ENCODE results near the gene KMT2E. TPM values are rescaled to one million over a fixed set of nuclear protein-coding genes. Genes with fewer than 3 reads are reported as not detected.
A peak's percentile ranks its signal among the peaks of the same experiment; 100 is the strongest.

Gene KMT2E
- total RNA-seq, 2 experiments from 2014 or later, result 295 to 296 TPM

- CTCF ChIA-PET, result interaction anchor here (0.5 to 1.1 kb wide), 2 partner anchors 59 to 60 kb away, joined by 3 to 4 read pairs; no protein-coding TSS in a partner anchor
- no peak for TF ChIP-seq CTCF (IDR thresholded peaks at IDR 0.05)
- POLR2A ChIA-PET, result no interaction called here
- Histone ChIP-seq H3K4me1 (ENCODE audit: insufficient read depth, low read length) (no peaks in the 10 kb centered on the region), H3K9me3 (ENCODE audit: control insufficient read depth in 1 of 2, insufficient read depth in 1 of 2, low read length in 2 of 2) (no peaks in the 10 kb centered on the region), H3K36me3 (ENCODE audit: insufficient read depth, low read length) (peaks cover 2% of the 10 kb centered on the region), H3K27me3 (ENCODE audit: control insufficient read depth in 1 of 2, insufficient read depth in 2 of 2, low read length in 2 of 2) (no peaks in the 10 kb centered on the region), H3K27ac (ENCODE audit: low read depth in 1 of 2, low read length in 2 of 2) (no peak overlapping the region), H3K4me3 (ENCODE audit: low read length) (no peak overlapping the region)
- Mint-ChIP-seq H3K27ac (peak overlapping the region; percentile 35), H3K4me3 (no peak overlapping the region), H3K36me3 (ENCODE audit: low read depth) (no peaks in the 10 kb centered on the region), H3K9me3 (no peaks in the 10 kb centered on the region), H3K4me1 (ENCODE audit: low read depth) (peaks cover 12% of the 10 kb centered on the region), H3K27me3 (no peaks in the 10 kb centered on the region)
- no peak for ATAC-seq (ENCODE audit: poor library complexity)
- DNase-seq, result no peak
- intact Hi-C loops (cut with DNase I, micrococcal nuclease), result loop anchor here in 1 of 2 experiments (5.0 kb wide), 1 partner anchor 450 kb away; no protein-coding TSS in a partner anchor
Measured at GRCh38 chr7:104976966-104977636, 36.9 kb upstream of the KMT2E start.

GRCh38 chr7:104978460-104978859 lies 35.5 kb upstream of the KMT2E start:
- Mint-ChIP-seq H3K36me3 (ENCODE audit: low read depth) (peaks cover 6% of the 10 kb centered on the region), H3K9me3 (no peaks in the 10 kb centered on the region), H3K27ac (no peak overlapping the region), H3K27me3 (no peaks in the 10 kb centered on the region), H3K4me3 (no peak overlapping the region), H3K4me1 (ENCODE audit: low read depth) (peaks cover 26% of the 10 kb centered on the region)
- peaks cover under 1% of the 10 kb centered on the region for H3K36me3 ChIP-seq (ENCODE audit: insufficient read depth, low read length)
- no peak for DNase-seq
- CTCF ChIA-PET, result interaction anchor here (0.6 to 1.0 kb wide), 3 partner anchors 8 to 33 kb away, joined by 4 read pairs; no protein-coding TSS in a partner anchor
- H3K4me1 ChIP-seq (ENCODE audit: insufficient read depth, low read length), result peaks cover 8% of the 10 kb centered on the region
- POLR2A ChIA-PET, result interaction anchor here (10.9 kb wide), 1 partner anchor 35 kb away, joined by 560 read pairs; the partner anchor contains the start of gene KMT2E
- no peak for ATAC-seq (ENCODE audit: poor library complexity)
- no peaks in the 10 kb centered on the region for H3K27me3 ChIP-seq (ENCODE audit: control insufficient read depth in 1 of 2, insufficient read depth in 2 of 2, low read length in 2 of 2)
- no peaks in the 10 kb centered on the region for H3K9me3 ChIP-seq (ENCODE audit: control insufficient read depth in 1 of 2, insufficient read depth in 1 of 2, low read length in 2 of 2)
- no peak overlapping the region for H3K4me3 ChIP-seq (ENCODE audit: low read length)
- intact Hi-C loops (cut with DNase I, micrococcal nuclease), result loop anchor here in 1 of 2 experiments (2.0 to 5.0 kb wide), 2 partner anchors 32 to 449 kb away; no protein-coding TSS in a partner anchor
- no peak overlapping the region for H3K27ac ChIP-seq (ENCODE audit: low read depth in 1 of 2, low read length in 2 of 2)
- no peak for TF ChIP-seq CTCF (IDR thresholded peaks at IDR 0.05)

- H3K27me3 ChIP-seq (ENCODE audit: control insufficient read depth in 1 of 2, insufficient read depth in 2 of 2, low read length in 2 of 2), result no peaks in the 10 kb centered on the region
- intact Hi-C loops (cut with DNase I, micrococcal nuclease), result loop anchor here in 1 of 2 experiments (2.0 to 5.0 kb wide), 2 partner anchors 33 to 448 kb away; no protein-coding TSS in a partner anchor
Measured at GRCh38 chr7:104979167-104979841, 34.7 kb upstream of the KMT2E start.

More at GRCh38 chr7:104979167-104979841, 34.7 kb upstream of the KMT2E start:
- H3K36me3 ChIP-seq (ENCODE audit: insufficient read depth, low read length), result no peaks in the 10 kb centered on the region
- TF ChIP-seq CTCF (IDR thresholded peaks at IDR 0.05), result no peak
- H3K36me3 Mint-ChIP-seq (ENCODE audit: low read depth), result peaks cover 14% of the 10 kb centered on the region
- peaks cover 34% of the 10 kb centered on the region for H3K4me1 Mint-ChIP-seq (ENCODE audit: low read depth)
- peaks cover 12% of the 10 kb centered on the region for H3K4me1 ChIP-seq (ENCODE audit: insufficient read depth, low read length)
- no peaks in the 10 kb centered on the region for H3K27me3 Mint-ChIP-seq
- H3K4me3 Mint-ChIP-seq, result no peak overlapping the region
- H3K27ac ChIP-seq (ENCODE audit: low read depth in 1 of 2, low read length in 2 of 2), result no peak overlapping the region
- no peaks in the 10 kb centered on the region for H3K9me3 ChIP-seq (ENCODE audit: control insufficient read depth in 1 of 2, insufficient read depth in 1 of 2, low read length in 2 of 2)
- ATAC-seq (ENCODE audit: poor library complexity), result no peak
- no peak overlapping the region for H3K27ac Mint-ChIP-seq
- CTCF ChIA-PET, result interaction anchor here (0.6 to 2.3 kb wide), 5 partner anchors 9 to 96 kb away, joined by 3 to 17 read pairs (median 4); partner anchors contain the start of gene KMT2E
- no peak for DNase-seq
- POLR2A ChIA-PET, result interaction anchor here (10.9 kb wide), 1 partner anchor 34 kb away, joined by 560 read pairs; the partner anchor contains the start of gene KMT2E
- no peaks in the 10 kb centered on the region for H3K9me3 Mint-ChIP-seq
- H3K4me3 ChIP-seq (ENCODE audit: low read length), result no peak overlapping the region
